SU-DHL-6 (cell line): Measurements from ENCODE around the gene FBN1.

ENCODE experiments used
- H2AFZ ChIP-seq: fragments of 200-600 bp; sonication (generic); 2 replicates; pipeline ENCODE4 v1.6.1; 2014; ENCODE audit warnings: low read depth, mild to moderate bottlenecking, moderate library complexity, mixed read lengths, antibody characterized with exemption, low read length; ENCODE audit not compliant: severe bottlenecking
- H3F3A ChIP-seq: fragments of 200-600 bp; shearing (Covaris generic); 2 replicates; pipeline ENCODE4 v1.6.0; 2016; ENCODE audit warnings: antibody characterized with exemption, mild to moderate bottlenecking; ENCODE audit not compliant: insufficient read depth
- H3K27ac ChIP-seq: fragments of 200-600 bp; sonication (generic); 2 replicates; pipeline ENCODE4 v1.5.1; 2016; ENCODE audit warnings: low read depth, mild to moderate bottlenecking, low read length, moderate library complexity, mixed read lengths
- H3K27me3 ChIP-seq: fragments of 200-600 bp; sonication (generic), shearing (Covaris generic); 2 replicates; pipeline ENCODE4 v1.6.0; 2014; ENCODE audit warnings: mild to moderate bottlenecking, low read length
- H3K36me3 ChIP-seq: fragments of 200-600 bp; sonication (generic); 2 replicates; pipeline ENCODE4 v1.6.1; 2014; ENCODE audit warnings: mild to moderate bottlenecking, low read length, mixed read lengths
- H3K4me2 ChIP-seq: fragments of 300-600, 200-600 bp; shearing (Covaris generic), sonication (generic); 2 replicates; pipeline ENCODE4 v1.6.0; 2014; ENCODE audit warnings: low read length, low read depth, mild to moderate bottlenecking; ENCODE audit not compliant: poor library complexity, severe bottlenecking
- H3K4me3 ChIP-seq: fragments of 200-600 bp; sonication (generic); 2 replicates; pipeline ENCODE4 v1.5.1; 2014; ENCODE audit warnings: antibody characterized with exemption, low read length, mild to moderate bottlenecking, mixed read lengths; ENCODE audit not compliant: insufficient read depth, poor library complexity, severe bottlenecking
- H3K79me2 ChIP-seq: fragments of 200-600 bp; sonication (generic); 2 replicates; pipeline ENCODE4 v1.6.1; 2014; ENCODE audit warnings: mild to moderate bottlenecking, low read length, moderate library complexity; ENCODE audit not compliant: insufficient read depth
- H3K9ac ChIP-seq: fragments of 200-600 bp; sonication (generic); 2 replicates; pipeline ENCODE4 v1.7.0; 2014; ENCODE audit warnings: mild to moderate bottlenecking, low read length
- H3K9me2 ChIP-seq: fragments of 200-600 bp; sonication (generic); replicated peaks from 2 replicates; pipeline ENCODE4 v1.6.1; 2014; ENCODE audit warnings: low read length; ENCODE audit not compliant: insufficient read depth
- H3K9me3 ChIP-seq: fragments of 200-600 bp; sonication (generic); 2 replicates; pipeline ENCODE4 v1.6.1; 2014; ENCODE audit warnings: low read length, mixed read lengths; ENCODE audit not compliant: insufficient read depth
- H4K20me1 ChIP-seq: fragments of 200-600 bp; sonication (generic); 2 replicates; pipeline ENCODE4 v1.6.1; 2014; ENCODE audit warnings: low read depth, mild to moderate bottlenecking, antibody characterized with exemption, low read length, moderate library complexity, mixed read lengths
- EZH2phosphoT487 ChIP-seq: fragments of 200-600 bp; sonication (generic), shearing (Covaris generic); conservative IDR thresholded peaks from 2 replicates; pipeline ENCODE4 v1.6.1; 2018; ENCODE audit warnings: mild to moderate bottlenecking, antibody characterized with exemption, low read length, moderate library complexity, mixed read lengths
- TF ChIP-seq, protein P1 (sequence below): fragments of 200-600 bp; sonication (generic); IDR thresholded peaks from one replicate; pipeline ENCODE4 v1.5.1; 2017; ENCODE audit warnings: antibody characterized with exemption, mild to moderate bottlenecking, low read length, moderate library complexity; ENCODE audit not compliant: insufficient read depth, poor library complexity, severe bottlenecking

FBN1 gene

DNA sequence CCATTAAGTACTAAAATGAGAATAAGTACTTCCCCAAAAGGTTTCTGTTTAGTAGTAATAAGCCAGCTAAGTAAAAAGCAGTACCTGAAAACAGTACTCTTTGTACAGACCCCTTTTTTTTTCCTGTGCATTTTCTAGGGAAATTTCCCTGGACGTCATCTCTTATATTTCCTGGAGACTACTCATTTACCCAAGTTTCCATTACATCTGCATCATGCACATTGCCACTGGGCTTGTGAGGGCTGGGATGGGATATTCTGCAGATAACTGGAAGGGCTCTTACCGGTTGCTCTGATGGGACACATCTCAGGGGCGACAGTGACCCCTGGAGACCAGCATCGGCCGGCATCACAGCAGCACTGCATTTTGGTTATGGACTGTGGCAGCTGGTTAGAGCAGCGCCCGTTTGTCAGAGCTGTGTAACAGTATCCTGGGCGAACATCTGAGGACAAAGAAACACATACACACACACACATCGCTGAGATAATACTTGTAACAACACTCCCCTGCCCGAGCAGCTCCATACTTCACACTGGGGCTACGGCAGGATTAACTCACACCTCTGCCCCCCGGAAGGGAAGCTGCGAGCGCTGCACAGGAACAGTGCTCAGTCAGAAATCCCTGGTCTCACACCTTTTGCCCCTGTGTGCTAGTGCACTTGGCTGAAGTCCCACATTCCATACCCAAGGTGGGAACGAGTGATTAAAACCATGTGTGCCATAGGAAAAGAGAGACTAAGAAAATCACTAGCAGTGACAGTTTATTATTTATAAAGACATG, 124.9 kb downstream of the FBN1 start:
- no peaks in the 10 kb centered on the region for H3K79me2 ChIP-seq
- H3F3A ChIP-seq, result no peaks in the 10 kb centered on the region
- H3K36me3 ChIP-seq, result no peaks in the 10 kb centered on the region
- no peaks in the 10 kb centered on the region for H4K20me1 ChIP-seq
- no peak for TF ChIP-seq EZH2phosphoT487
- TF ChIP-seq, protein P1, sequence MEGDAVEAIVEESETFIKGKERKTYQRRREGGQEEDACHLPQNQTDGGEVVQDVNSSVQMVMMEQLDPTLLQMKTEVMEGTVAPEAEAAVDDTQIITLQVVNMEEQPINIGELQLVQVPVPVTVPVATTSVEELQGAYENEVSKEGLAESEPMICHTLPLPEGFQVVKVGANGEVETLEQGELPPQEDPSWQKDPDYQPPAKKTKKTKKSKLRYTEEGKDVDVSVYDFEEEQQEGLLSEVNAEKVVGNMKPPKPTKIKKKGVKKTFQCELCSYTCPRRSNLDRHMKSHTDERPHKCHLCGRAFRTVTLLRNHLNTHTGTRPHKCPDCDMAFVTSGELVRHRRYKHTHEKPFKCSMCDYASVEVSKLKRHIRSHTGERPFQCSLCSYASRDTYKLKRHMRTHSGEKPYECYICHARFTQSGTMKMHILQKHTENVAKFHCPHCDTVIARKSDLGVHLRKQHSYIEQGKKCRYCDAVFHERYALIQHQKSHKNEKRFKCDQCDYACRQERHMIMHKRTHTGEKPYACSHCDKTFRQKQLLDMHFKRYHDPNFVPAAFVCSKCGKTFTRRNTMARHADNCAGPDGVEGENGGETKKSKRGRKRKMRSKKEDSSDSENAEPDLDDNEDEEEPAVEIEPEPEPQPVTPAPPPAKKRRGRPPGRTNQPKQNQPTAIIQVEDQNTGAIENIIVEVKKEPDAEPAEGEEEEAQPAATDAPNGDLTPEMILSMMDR, result no peak
- no peaks in the 10 kb centered on the region for H3K9me3 ChIP-seq
- H3K4me2 ChIP-seq, result no peak overlapping the region
- no peak overlapping the region for H3K27ac ChIP-seq
- no peak overlapping the region for H3K9ac ChIP-seq
- no peak overlapping the region for H2AFZ ChIP-seq
- no peaks in the 10 kb centered on the region for H3K9me2 ChIP-seq
- no peaks in the 10 kb centered on the region for H3K27me3 ChIP-seq
- H3K4me3 ChIP-seq, result no peak overlapping the region

DNA sequence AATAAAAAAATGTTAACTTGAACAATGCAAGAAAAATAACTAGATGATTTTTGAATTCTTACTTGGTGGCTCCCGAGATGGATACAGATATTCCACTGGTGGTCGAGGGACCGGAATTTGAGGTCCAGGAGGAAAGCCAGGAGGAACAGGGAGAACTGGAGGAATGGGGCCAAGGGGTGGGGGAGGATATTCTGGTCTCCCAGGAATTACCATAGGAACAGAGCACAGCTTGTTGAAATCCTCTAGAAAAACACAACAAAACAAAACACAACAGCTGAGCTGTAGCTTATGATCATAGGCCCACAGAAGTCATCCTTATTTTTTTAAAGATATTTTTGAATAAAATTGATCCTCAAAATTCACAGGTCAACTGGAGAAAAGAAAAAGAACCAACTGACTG, 129.4 kb downstream of the FBN1 start:
- no peaks in the 10 kb centered on the region for H3K9me2 ChIP-seq
- no peak overlapping the region for H3K4me2 ChIP-seq
- TF ChIP-seq, protein P1, result no peak
- no peak for TF ChIP-seq EZH2phosphoT487
- H2AFZ ChIP-seq, result no peak overlapping the region
- no peaks in the 10 kb centered on the region for H3F3A ChIP-seq
- no peak overlapping the region for H3K27ac ChIP-seq
- no peak overlapping the region for H3K9ac ChIP-seq
- no peak overlapping the region for H3K4me3 ChIP-seq
- H3K36me3 ChIP-seq, result no peaks in the 10 kb centered on the region
- H3K9me3 ChIP-seq, result no peaks in the 10 kb centered on the region
- H4K20me1 ChIP-seq, result no peaks in the 10 kb centered on the region
- no peaks in the 10 kb centered on the region for H3K27me3 ChIP-seq
- no peaks in the 10 kb centered on the region for H3K79me2 ChIP-seq

- Histone ChIP-seq H3K9me2 (no peaks in the 10 kb centered on the region), H3F3A (no peaks in the 10 kb centered on the region), H3K4me3 (no peak overlapping the region), H3K4me2 (no peak overlapping the region), H3K27ac (no peak overlapping the region), H2AFZ (no peak overlapping the region), H3K27me3 (no peaks in the 10 kb centered on the region), H3K9me3 (no peaks in the 10 kb centered on the region), H3K36me3 (no peaks in the 10 kb centered on the region), H4K20me1 (no peaks in the 10 kb centered on the region), H3K9ac (no peak overlapping the region), H3K79me2 (no peaks in the 10 kb centered on the region)
- TF ChIP-seq EZH2phosphoT487, result no peak
- TF ChIP-seq, protein P1, result no peak
Observed at GRCh38 chr15:48515500-48515899, 130.0 kb downstream of the FBN1 start.
